ENCODE measurements around the gene SMIM12.

DNA sequence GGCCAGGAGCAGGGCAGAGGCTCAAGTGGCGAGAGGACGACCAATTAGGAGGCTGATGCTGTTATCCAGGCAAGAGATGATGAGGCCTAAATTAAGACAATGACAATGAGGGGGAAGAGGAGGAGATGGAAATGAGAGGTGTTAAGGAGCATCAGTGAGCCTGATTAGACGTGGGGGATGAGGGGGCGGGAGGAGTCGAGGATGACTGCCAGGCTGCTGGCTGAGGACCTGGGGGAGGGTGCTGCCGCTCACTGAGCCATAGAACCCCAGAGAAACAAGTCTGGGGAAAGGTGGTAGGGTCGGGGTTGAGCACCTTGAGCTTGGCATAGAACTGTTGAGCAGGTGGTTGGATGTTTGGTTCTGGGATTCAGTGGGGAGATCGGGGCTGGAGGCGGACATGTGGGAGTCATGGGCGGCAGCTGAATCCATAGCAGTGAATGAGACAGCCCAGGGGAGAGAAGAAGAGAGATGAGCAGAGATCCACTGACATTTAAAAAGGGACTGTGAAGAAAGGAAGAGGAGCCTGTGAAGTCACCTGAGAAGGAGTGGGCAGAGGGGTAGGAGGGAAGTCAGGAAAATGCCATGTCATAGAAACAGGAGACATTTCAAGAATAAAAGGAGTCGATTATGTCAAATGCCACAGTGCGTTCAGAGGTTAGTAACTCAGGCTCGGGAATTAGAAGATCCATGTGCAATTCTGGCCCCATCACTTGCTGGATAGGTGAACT is 41.4 kb upstream of the SMIM12 start:
- TF ChIP-seq, protein P1, sequence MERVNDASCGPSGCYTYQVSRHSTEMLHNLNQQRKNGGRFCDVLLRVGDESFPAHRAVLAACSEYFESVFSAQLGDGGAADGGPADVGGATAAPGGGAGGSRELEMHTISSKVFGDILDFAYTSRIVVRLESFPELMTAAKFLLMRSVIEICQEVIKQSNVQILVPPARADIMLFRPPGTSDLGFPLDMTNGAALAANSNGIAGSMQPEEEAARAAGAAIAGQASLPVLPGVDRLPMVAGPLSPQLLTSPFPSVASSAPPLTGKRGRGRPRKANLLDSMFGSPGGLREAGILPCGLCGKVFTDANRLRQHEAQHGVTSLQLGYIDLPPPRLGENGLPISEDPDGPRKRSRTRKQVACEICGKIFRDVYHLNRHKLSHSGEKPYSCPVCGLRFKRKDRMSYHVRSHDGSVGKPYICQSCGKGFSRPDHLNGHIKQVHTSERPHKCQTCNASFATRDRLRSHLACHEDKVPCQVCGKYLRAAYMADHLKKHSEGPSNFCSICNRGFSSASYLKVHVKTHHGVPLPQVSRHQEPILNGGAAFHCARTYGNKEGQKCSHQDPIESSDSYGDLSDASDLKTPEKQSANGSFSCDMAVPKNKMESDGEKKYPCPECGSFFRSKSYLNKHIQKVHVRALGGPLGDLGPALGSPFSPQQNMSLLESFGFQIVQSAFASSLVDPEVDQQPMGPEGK (CRISPR knock-in tag; IDR thresholded peaks at IDR 0.05; ENCODE audit: borderline replicate concordance), result no peak
- no peak for TF ChIP-seq RARB (CRISPR knock-in tag; IDR thresholded peaks at IDR 0.05)
